ENCODE results near the gene GAS7.

GRCh38 chr17:9900784-9901183 is 297.6 kb downstream of the GAS7 start:
- TF ChIP-seq CTCF (IDR thresholded peaks at IDR 0.05) (no peak), EZH2 (IDR thresholded peaks at IDR 0.05; ENCODE audit: borderline replicate concordance, insufficient read depth, low read depth, low read length, poor library complexity, severe bottlenecking) (no peak)

Measured in B cell (primary cell).